Aorta (tissue), 5 donors: ENCODE results near the gene PLEKHA6. TPM values are rescaled to one million over a fixed set of nuclear protein-coding genes. Genes with fewer than 3 reads are reported as not detected.

Source experiments
- ATAC-seq: fragments of 200-7000 bp; cut with Tn5 transposase; one replicate; pipeline ENCODE4 v1.9.1; 2022; ENCODE audit warnings: moderate library complexity; ENCODE audit not compliant: low FRiP score
- DNase-seq, 2 donors: peaks; one replicate each; pipeline ENCODE4 v3.0.0-alpha.2; 2020
- H3K27ac ChIP-seq, 2 donors: one replicate each; pipeline ENCODE4 v1.5.1; 2013; ENCODE audit warnings: low read length in 2 of 2, mild to moderate bottlenecking in 2 of 2, moderate library complexity in 2 of 2, control low read depth in 1 of 2, inconsistent platforms in 1 of 2, low read depth in 1 of 2
- H3K27me3 ChIP-seq, 2 donors: one replicate each; pipeline ENCODE4 v1.6.1; 2013; ENCODE audit warnings: control low read depth in 1 of 2, low read length in 1 of 2, mild to moderate bottlenecking in 1 of 2, moderate library complexity in 1 of 2; ENCODE audit not compliant: insufficient read depth in 2 of 2, control insufficient read depth in 1 of 2
- H3K36me3 ChIP-seq, 2 donors: one replicate each; pipeline ENCODE4 v1.6.1; 2013; ENCODE audit warnings: control low read depth in 1 of 2, low read length in 1 of 2, mild to moderate bottlenecking in 1 of 2; ENCODE audit not compliant: insufficient read depth in 2 of 2, control insufficient read depth in 1 of 2
- H3K4me1 ChIP-seq, 2 donors: one replicate each; pipeline ENCODE4 v1.6.1; 2013; ENCODE audit warnings: low read length in 2 of 2, control low read depth in 1 of 2, mild to moderate bottlenecking in 1 of 2, moderate library complexity in 1 of 2; ENCODE audit not compliant: insufficient read depth in 2 of 2, control insufficient read depth in 1 of 2
- H3K4me3 ChIP-seq, 2 donors: one replicate each; pipeline ENCODE4 v1.5.1; 2013; ENCODE audit warnings: low read length in 2 of 2, control low read depth in 1 of 2, mild to moderate bottlenecking in 1 of 2
- H3K9me3 ChIP-seq: one replicate; pipeline ENCODE4 v1.6.1; 2013; ENCODE audit warnings: mild to moderate bottlenecking, low read length; ENCODE audit not compliant: control insufficient read depth
- WGBS, 2 donors: extraction: QIAGEN DNeasy Blood & Tissue Kit; methylation state at CpG; one replicate each; pipeline ENCODE4 v1.1.7; 2013; 5-methylcytosine and 5-hydroxymethylcytosine counted together
- intact Hi-C, 2 donors: fragments of 100-400 bp; cut with DNase I; formaldehyde crosslinking; loops; one replicate each; pipeline versions ENCODE4 v1.14.2 to v1.15.0; 2022
- polyA plus RNA-seq, 2 donors: library from polyadenylated mRNA; stranded (reverse); fragments of 200-250 nt; gene quantifications; one replicate each; pipeline ENCODE4 v1.2.3, GENCODE V29; 2013
- total RNA-seq, 2 donors: library from RNA; stranded (reverse); fragmentation: NEBNext Ultra II Directional; extraction: Animal tissue kit (Norgen Biotek cat#: 25700); gene quantifications; one replicate each; pipeline ENCODE4 v1.2.1, GENCODE V29; 2021
- donor health status: healthy with polysubstance abuse.
- donor health status: Bipolar disorder and iron deficiency.
- donor health status: DM: no; HTN: no; CAD: no.
- donor health status: DM: no; HTN: no; CAD: no.
- donor health status: DM: yes; HTN: yes; CAD: no.

Gene PLEKHA6
- total and polyA plus RNA-seq, 4 donors: 0.56 to 19.6 (median 5.0) TPM

- Histone ChIP-seq H3K9me3 (no peaks in the 10 kb centered on the region), H3K36me3 (no peaks in the 10 kb centered on the region), H3K27ac (no peak overlapping the region), H3K4me1 (no peaks in the 10 kb centered on the region), H3K4me3 (no peak overlapping the region), H3K27me3 (no peaks in the 10 kb centered on the region)
- 55 to 59% methylated on average over 7 of the region's 7 CpGs for WGBS, 2 donors
- peak; percentile 76 to 83 for DNase-seq
- ATAC-seq: no peak
- intact Hi-C loops: loop anchor here in 1 of 2 donors (5.0 kb wide), 1 partner anchor 222 kb away; no protein-coding TSS in a partner anchor
Observed at GRCh38 chr1:204384636-204385352, 25.1 kb upstream of the PLEKHA6 start.

- ATAC-seq (no peak), DNase-seq (no peak)
- Histone ChIP-seq H3K4me3 (no peak overlapping the region), H3K36me3 (no peaks in the 10 kb centered on the region), H3K27me3 (no peaks in the 10 kb centered on the region), H3K9me3 (no peaks in the 10 kb centered on the region), H3K4me1 (no peaks in the 10 kb centered on the region), H3K27ac (no peak overlapping the region)
- intact Hi-C loops: loop anchor here in 1 of 2 donors (5.0 kb wide), 1 partner anchor 221 kb away; no protein-coding TSS in a partner anchor
- WGBS, 2 donors: 84 to 86% methylated on average over 5 of the region's 5 CpGs
Observed at GRCh38 chr1:204383163-204383904, 23.6 kb upstream of the PLEKHA6 start.

- H3K36me3 ChIP-seq: no peaks in the 10 kb centered on the region
- ATAC-seq (no peak), DNase-seq (no peak)
- H3K27ac ChIP-seq: no peak overlapping the region
- H3K27me3 ChIP-seq: no peaks in the 10 kb centered on the region
- no peak overlapping the region for H3K4me3 ChIP-seq
- H3K4me1 ChIP-seq: no peaks in the 10 kb centered on the region
- 43 to 89% methylated on average over 2 of the region's 2 CpGs for WGBS, 2 donors
- intact Hi-C loops: loop anchor here in 1 of 2 donors (5.0 kb wide), 1 partner anchor 220 kb away; no protein-coding TSS in a partner anchor
- no peaks in the 10 kb centered on the region for H3K9me3 ChIP-seq
Observed at GRCh38 chr1:204382714-204383083, 23.0 kb upstream of the PLEKHA6 start.

GRCh38 chr1:204380293-204380831, 20.6 kb upstream of the PLEKHA6 start:
- WGBS, 2 donors: 62 to 64% methylated on average over 8 of the region's 8 CpGs
- no peak for DNase-seq
- no peak for ATAC-seq
- no peaks in the 10 kb centered on the region for H3K9me3 ChIP-seq
- H3K4me1 ChIP-seq: no peaks in the 10 kb centered on the region
- no peaks in the 10 kb centered on the region for H3K36me3 ChIP-seq
- intact Hi-C loops: loop anchor here in 1 of 2 donors (5.0 kb wide), 1 partner anchor 218 kb away; no protein-coding TSS in a partner anchor
- H3K27me3 ChIP-seq: no peaks in the 10 kb centered on the region
- no peak overlapping the region for H3K27ac ChIP-seq
- H3K4me3 ChIP-seq: no peak overlapping the region

- intact Hi-C loops: no loop called here
- WGBS, 2 donors: 3% methylated on average over 49 to 55 of the region's 55 CpGs
- Histone ChIP-seq H3K9me3 (no peaks in the 10 kb centered on the region), H3K36me3 (no peaks in the 10 kb centered on the region), H3K4me1 (no peaks in the 10 kb centered on the region), H3K27me3 (no peaks in the 10 kb centered on the region), H3K27ac (no peak overlapping the region), H3K4me3 (peak overlapping the region; percentile 2 to 6)
- ATAC-seq (no peak), DNase-seq (no peak)
Observed at GRCh38 chr1:204377800-204378668, 18.3 kb upstream of the PLEKHA6 start.

GRCh38 chr1:204376919-204377799, 17.4 kb upstream of the PLEKHA6 start:
- intact Hi-C loops: no loop called here
- peak; percentile 55 for ATAC-seq
- 50 to 57% methylated on average over 25 to 28 of the region's 28 CpGs for WGBS, 2 donors

GRCh38 chr1:204376465-204376864, 16.7 kb upstream of the PLEKHA6 start:
- DNase-seq (no peak), ATAC-seq (no peak)
- H3K9me3 ChIP-seq: no peaks in the 10 kb centered on the region
- WGBS, 2 donors: 74 to 79% methylated on average over 6 of the region's 6 CpGs
- no peak overlapping the region for H3K4me3 ChIP-seq
- intact Hi-C loops: no loop called here
- no peaks in the 10 kb centered on the region for H3K27me3 ChIP-seq
- H3K36me3 ChIP-seq: no peaks in the 10 kb centered on the region
- no peaks in the 10 kb centered on the region for H3K4me1 ChIP-seq
- no peak overlapping the region for H3K27ac ChIP-seq

More at GRCh38 chr1:204376919-204377799, 17.4 kb upstream of the PLEKHA6 start:
- H3K27me3 ChIP-seq: no peaks in the 10 kb centered on the region
- no peak overlapping the region for H3K27ac ChIP-seq
- no peaks in the 10 kb centered on the region for H3K9me3 ChIP-seq
- no peak for DNase-seq
- H3K36me3 ChIP-seq: no peaks in the 10 kb centered on the region
- peak overlapping the region in 1 of 2 donors; percentile 6 for H3K4me3 ChIP-seq
- no peaks in the 10 kb centered on the region for H3K4me1 ChIP-seq
